ENCODE measurements around the gene B4GALT5. TPM values are rescaled to one million over a fixed set of nuclear protein-coding genes. Genes with fewer than 3 reads are reported as not detected.

Gene B4GALT5
- polyA plus RNA-seq, 3 donors = 2.4 to 18.3 (median 2.7) TPM

- Histone ChIP-seq H3K4me2 (replicated peaks; ENCODE audit: extremely low read depth, low read length, poor library complexity, severe bottlenecking) (no peak overlapping the region), H3K9ac (ENCODE audit: insufficient read depth, low read length, poor library complexity, severe bottlenecking) (no peak overlapping the region), H3K27ac (ENCODE audit: low read depth in 1 of 2, low read length in 2 of 2) (peak overlapping the region in 1 of 2 donors; percentile 49), H4K20me1 (ENCODE audit: insufficient read depth, low read length) (peaks cover 99% of the 10 kb centered on the region), H3K4me1 (ENCODE audit: control insufficient read depth in 1 of 2, insufficient read depth in 2 of 2, low read length in 2 of 2) (peaks cover 29 to 58% of the 10 kb centered on the region in 2 donors), H3K27me3 (ENCODE audit: control insufficient read depth in 2 of 2, insufficient read depth in 2 of 2, low read length in 2 of 2) (no peaks in the 10 kb centered on the region), H2AFZ (ENCODE audit: insufficient read depth, low read depth, low read length, poor library complexity, severe bottlenecking) (no peak overlapping the region), H3K79me2 (ENCODE audit: insufficient read depth, low read length) (peaks cover 100% of the 10 kb centered on the region), H3K9me3 (replicated peaks in 1 of 2; ENCODE audit: control insufficient read depth in 1 of 2, insufficient read depth in 1 of 2, low read length in 2 of 2) (no peaks in the 10 kb centered on the region), H3K36me3 (replicated peaks in 1 of 2; ENCODE audit: control insufficient read depth in 1 of 2, insufficient read depth in 2 of 2, low read length in 2 of 2) (no peaks in the 10 kb centered on the region), H3K4me3 (replicated peaks in 1 of 3; ENCODE audit: low read depth in 2 of 3, low read length in 3 of 3) (no peak overlapping the region)
- Mint-ChIP-seq H3K27me3 (ENCODE audit: low read depth in 3 of 3) (peaks cover 0 to 1% (median 1%) of the 10 kb centered on the region in 3 donors), H3K36me3 (peaks cover 10 to 12% of the 10 kb centered on the region in 2 donors), H3K4me3 (peak overlapping the region in 1 of 2 donors; percentile 34), H3K27ac (peak overlapping the region in 5 of 7 donors; percentile 0 to 93 (median 73)), H3K4me1 (peaks cover 70% of the 10 kb centered on the region), H3K9me3 (no peaks in the 10 kb centered on the region)
- DNase-seq = no peak
- TF ChIP-seq CTCF (IDR thresholded peaks at IDR 0.05) = no peak
- 65% methylated on average over 2 of the region's 5 CpGs for WGBS (ENCODE audit: insufficient coverage)
- intact Hi-C loops (cut with micrococcal nuclease) = no loop called here
Measured at GRCh38 chr20:49698477-49698876, 15.2 kb downstream of the B4GALT5 start.

- Mint-ChIP-seq H3K9me3 (no peaks in the 10 kb centered on the region), H3K4me1 (peaks cover 72% of the 10 kb centered on the region)
- no peak overlapping the region for H3K9ac ChIP-seq (ENCODE audit: insufficient read depth, low read length, poor library complexity, severe bottlenecking)
Measured at GRCh38 chr20:49697071-49697470, 16.6 kb downstream of the B4GALT5 start.

More at GRCh38 chr20:49697071-49697470, 16.6 kb downstream of the B4GALT5 start:
- intact Hi-C loops (cut with micrococcal nuclease) = no loop called here
- Histone ChIP-seq H3K4me2 (replicated peaks; ENCODE audit: extremely low read depth, low read length, poor library complexity, severe bottlenecking) (no peak overlapping the region), H3K79me2 (ENCODE audit: insufficient read depth, low read length) (peaks cover 100% of the 10 kb centered on the region), H3K36me3 (replicated peaks in 1 of 2; ENCODE audit: control insufficient read depth in 1 of 2, insufficient read depth in 2 of 2, low read length in 2 of 2) (peaks cover 0 to 6% of the 10 kb centered on the region in 2 donors), H3K4me3 (replicated peaks in 1 of 3; ENCODE audit: low read depth in 2 of 3, low read length in 3 of 3) (no peak overlapping the region), H3K9me3 (replicated peaks in 1 of 2; ENCODE audit: control insufficient read depth in 1 of 2, insufficient read depth in 1 of 2, low read length in 2 of 2) (no peaks in the 10 kb centered on the region), H2AFZ (ENCODE audit: insufficient read depth, low read depth, low read length, poor library complexity, severe bottlenecking) (no peak overlapping the region), H3K27me3 (ENCODE audit: control insufficient read depth in 2 of 2, insufficient read depth in 2 of 2, low read length in 2 of 2) (no peaks in the 10 kb centered on the region), H4K20me1 (ENCODE audit: insufficient read depth, low read length) (peaks cover 99% of the 10 kb centered on the region), H3K4me1 (ENCODE audit: control insufficient read depth in 1 of 2, insufficient read depth in 2 of 2, low read length in 2 of 2) (peaks cover 22 to 59% of the 10 kb centered on the region in 2 donors), H3K27ac (ENCODE audit: low read depth in 1 of 2, low read length in 2 of 2) (no peak overlapping the region)
- DNase-seq = no peak
- no CpG with 5 or more reads among the region's 6 CpGs for WGBS (ENCODE audit: insufficient coverage)
- no peak overlapping the region for H3K4me3 Mint-ChIP-seq
- H3K36me3 Mint-ChIP-seq = peaks cover 7 to 8% of the 10 kb centered on the region in 2 donors
- peak overlapping the region in 6 of 7 donors; percentile 30 to 78 (median 46) for H3K27ac Mint-ChIP-seq
- peaks cover 0 to 1% (median 1%) of the 10 kb centered on the region in 3 donors for H3K27me3 Mint-ChIP-seq (ENCODE audit: low read depth in 3 of 3)
- TF ChIP-seq CTCF (IDR thresholded peaks at IDR 0.05) = no peak

Data from CD14-positive monocyte (primary cell).